ENCODE data around the gene ARHGAP22.

DNA sequence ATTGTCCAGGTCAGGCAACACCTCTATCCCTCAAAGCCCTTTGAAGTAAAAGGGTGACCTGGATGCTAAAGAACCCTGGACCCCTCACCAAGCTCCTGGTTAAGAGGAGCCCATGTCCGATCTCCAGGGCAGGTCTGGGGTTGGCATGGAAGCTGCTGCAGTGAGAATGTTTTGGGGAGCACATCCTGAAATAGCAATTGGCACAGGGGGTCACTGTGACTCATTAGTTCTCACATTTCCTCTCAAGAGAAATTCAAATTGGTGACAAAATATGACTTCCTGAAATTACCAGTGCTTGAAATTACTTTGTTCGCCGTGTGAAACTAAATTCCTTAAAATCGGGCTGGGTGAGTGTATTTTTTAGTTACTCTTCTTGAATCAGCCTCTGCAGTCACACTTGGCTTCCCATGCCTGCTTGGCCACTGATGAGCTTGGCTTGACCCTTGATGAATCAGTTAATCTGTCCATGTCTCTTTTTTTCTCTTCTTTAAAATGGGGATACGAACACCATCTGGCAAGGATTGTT is 18.8 kb upstream of the ARHGAP22 start:
- TF ChIP-seq FOSL1 (IDR thresholded peaks at IDR 0.05; ENCODE audit: low read depth) (no peak), POLR2A (IDR thresholded peaks at IDR 0.05; ENCODE audit: borderline replicate concordance, extremely low read depth, insufficient read depth, insufficient read length) (no peak), SIN3A (IDR thresholded peaks at IDR 0.05; ENCODE audit: low read depth) (no peak), CEBPB (IDR thresholded peaks at IDR 0.05; ENCODE audit: low read depth) (no peak)
- TF ChIP-seq, protein P1, sequence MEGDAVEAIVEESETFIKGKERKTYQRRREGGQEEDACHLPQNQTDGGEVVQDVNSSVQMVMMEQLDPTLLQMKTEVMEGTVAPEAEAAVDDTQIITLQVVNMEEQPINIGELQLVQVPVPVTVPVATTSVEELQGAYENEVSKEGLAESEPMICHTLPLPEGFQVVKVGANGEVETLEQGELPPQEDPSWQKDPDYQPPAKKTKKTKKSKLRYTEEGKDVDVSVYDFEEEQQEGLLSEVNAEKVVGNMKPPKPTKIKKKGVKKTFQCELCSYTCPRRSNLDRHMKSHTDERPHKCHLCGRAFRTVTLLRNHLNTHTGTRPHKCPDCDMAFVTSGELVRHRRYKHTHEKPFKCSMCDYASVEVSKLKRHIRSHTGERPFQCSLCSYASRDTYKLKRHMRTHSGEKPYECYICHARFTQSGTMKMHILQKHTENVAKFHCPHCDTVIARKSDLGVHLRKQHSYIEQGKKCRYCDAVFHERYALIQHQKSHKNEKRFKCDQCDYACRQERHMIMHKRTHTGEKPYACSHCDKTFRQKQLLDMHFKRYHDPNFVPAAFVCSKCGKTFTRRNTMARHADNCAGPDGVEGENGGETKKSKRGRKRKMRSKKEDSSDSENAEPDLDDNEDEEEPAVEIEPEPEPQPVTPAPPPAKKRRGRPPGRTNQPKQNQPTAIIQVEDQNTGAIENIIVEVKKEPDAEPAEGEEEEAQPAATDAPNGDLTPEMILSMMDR (IDR thresholded peaks at IDR 0.05 in 2 of 3, conservative IDR thresholded peaks at IDR 0.05 in 1 of 3; ENCODE audit: borderline replicate concordance in 1 of 3, insufficient read depth in 1 of 3, low read depth in 2 of 3, low read length in 2 of 3): no peak
- TF ChIP-seq, protein P2, sequence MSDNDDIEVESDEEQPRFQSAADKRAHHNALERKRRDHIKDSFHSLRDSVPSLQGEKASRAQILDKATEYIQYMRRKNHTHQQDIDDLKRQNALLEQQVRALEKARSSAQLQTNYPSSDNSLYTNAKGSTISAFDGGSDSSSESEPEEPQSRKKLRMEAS (IDR thresholded peaks at IDR 0.05): no peak
- TF ChIP-seq, protein P3, sequence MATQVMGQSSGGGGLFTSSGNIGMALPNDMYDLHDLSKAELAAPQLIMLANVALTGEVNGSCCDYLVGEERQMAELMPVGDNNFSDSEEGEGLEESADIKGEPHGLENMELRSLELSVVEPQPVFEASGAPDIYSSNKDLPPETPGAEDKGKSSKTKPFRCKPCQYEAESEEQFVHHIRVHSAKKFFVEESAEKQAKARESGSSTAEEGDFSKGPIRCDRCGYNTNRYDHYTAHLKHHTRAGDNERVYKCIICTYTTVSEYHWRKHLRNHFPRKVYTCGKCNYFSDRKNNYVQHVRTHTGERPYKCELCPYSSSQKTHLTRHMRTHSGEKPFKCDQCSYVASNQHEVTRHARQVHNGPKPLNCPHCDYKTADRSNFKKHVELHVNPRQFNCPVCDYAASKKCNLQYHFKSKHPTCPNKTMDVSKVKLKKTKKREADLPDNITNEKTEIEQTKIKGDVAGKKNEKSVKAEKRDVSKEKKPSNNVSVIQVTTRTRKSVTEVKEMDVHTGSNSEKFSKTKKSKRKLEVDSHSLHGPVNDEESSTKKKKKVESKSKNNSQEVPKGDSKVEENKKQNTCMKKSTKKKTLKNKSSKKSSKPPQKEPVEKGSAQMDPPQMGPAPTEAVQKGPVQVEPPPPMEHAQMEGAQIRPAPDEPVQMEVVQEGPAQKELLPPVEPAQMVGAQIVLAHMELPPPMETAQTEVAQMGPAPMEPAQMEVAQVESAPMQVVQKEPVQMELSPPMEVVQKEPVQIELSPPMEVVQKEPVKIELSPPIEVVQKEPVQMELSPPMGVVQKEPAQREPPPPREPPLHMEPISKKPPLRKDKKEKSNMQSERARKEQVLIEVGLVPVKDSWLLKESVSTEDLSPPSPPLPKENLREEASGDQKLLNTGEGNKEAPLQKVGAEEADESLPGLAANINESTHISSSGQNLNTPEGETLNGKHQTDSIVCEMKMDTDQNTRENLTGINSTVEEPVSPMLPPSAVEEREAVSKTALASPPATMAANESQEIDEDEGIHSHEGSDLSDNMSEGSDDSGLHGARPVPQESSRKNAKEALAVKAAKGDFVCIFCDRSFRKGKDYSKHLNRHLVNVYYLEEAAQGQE (IDR thresholded peaks at IDR 0.05; ENCODE audit: low read depth): no peak

All from HCT116 (cell line).